GM12891 (cell line): ENCODE data around the gene RNF144A.

ENCODE experiments used
- POLR2A ChIP-seq: IDR thresholded peaks from 2 replicates; pipeline ENCODE4 v1.6.1; 2011; ENCODE audit warnings: low read depth, low read length, control low read depth
- POLR2AphosphoS5 ChIP-seq: IDR thresholded peaks from 2 replicates; pipeline ENCODE4 v1.6.1; 2011; ENCODE audit warnings: low read depth, low read length, control low read depth

DNA sequence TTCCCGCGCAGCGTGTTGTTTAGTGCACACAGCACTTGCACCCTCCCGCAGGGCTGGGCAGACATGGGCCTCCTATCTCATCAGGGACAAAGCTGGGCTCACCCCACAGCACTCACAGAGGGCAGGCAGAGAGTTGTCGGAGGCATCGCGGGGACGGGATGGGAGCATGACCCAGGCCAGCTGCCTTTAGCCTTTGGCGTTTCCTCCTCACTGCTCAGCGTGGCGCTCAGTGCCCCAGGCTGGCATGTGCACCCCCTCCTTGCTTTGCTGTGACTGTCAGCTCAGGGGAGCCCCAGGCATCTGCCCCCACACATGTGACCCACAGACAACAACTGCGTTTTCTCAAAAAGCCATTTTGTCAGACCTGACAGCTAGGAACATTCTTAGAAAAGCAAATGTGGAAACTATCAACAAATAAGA, 101.1 kb downstream of the RNF144A start:
- no peak for TF ChIP-seq POLR2AphosphoS5
- no peak for TF ChIP-seq POLR2A
